ENCODE data around the gene ABAT. TPM values are rescaled to one million over a fixed set of nuclear protein-coding genes. Genes with fewer than 3 reads are reported as not detected.

ABAT gene
- total and polyA plus RNA-seq, 2 of the 8 experiments (the other 6 are each of a cell fraction or from before 2014, with no cell fraction given): 6.4 to 8.4 TPM

- H3K79me1 ChIP-seq (ENCODE audit: low read depth, low read length): no peaks in the 10 kb centered on the region; the same call in none of the 2 replicates
- FAIRE-seq (no peak), DNase-seq (ENCODE audit: low read depth in 1 of 2, low spot score in 2 of 2) (no peak)
- H2BK12ac ChIP-seq (ENCODE audit: low read depth, low read length): no peak overlapping the region
- no peak overlapping the region for H3K27ac ChIP-seq (ENCODE audit: low read depth, low read length)
- WGBS, 2 experiments (ENCODE audit: extremely low coverage in 1 of 2, insufficient coverage in 1 of 2, insufficient read length in 1 of 2, insufficient replicate concordance in 2 of 2, low coverage in 1 of 2, low lambda C conversion rate in 2 of 2, missing lambda C conversion rate in 1 of 2): 92% methylated on average over 11 of the region's 11 CpGs; no CpG with 5 or more reads in 1 of the 2 experiments
- H2BK5ac ChIP-seq (ENCODE audit: low read depth, low read length): no peak overlapping the region
- 0 out of 7 replicates have a peak overlapping the region, but pooled peaks of 1 of the 4 experiments have one; percentile 21 for H3K9ac ChIP-seq (replicated peaks in 1 of 4; ENCODE audit: extremely low read depth in 1 of 4, low read depth in 3 of 4, low read length in 3 of 4)
- no peak overlapping the region for H4K91ac ChIP-seq (replicated peaks; ENCODE audit: insufficient read length, low read length)
- H3K4ac ChIP-seq (replicated peaks; ENCODE audit: insufficient read length, low read depth, low read length): no peak overlapping the region
- no peak overlapping the region for H3K18ac ChIP-seq (ENCODE audit: extremely low read depth, low read length)
- CTCF ChIA-PET (ENCODE audit: partially characterized antibody): interaction anchor here (0.7 to 1.5 kb wide), 2 partner anchors 42 to 128 kb away, joined by 3 to 4 read pairs; no protein-coding TSS in a partner anchor
- no peak overlapping the region for H3K4me3 ChIP-seq (ENCODE audit: extremely low read depth in 1 of 4, insufficient read depth in 2 of 4, low read depth in 3 of 4, low read length in 4 of 4)
- no peak overlapping the region for H3K23ac ChIP-seq (ENCODE audit: insufficient read length)
- H3K4me1 ChIP-seq (replicated peaks in 1 of 4; ENCODE audit: control insufficient read depth in 3 of 4, insufficient read depth in 4 of 4, low read length in 3 of 4): no peaks in the 10 kb centered on the region
- no peak overlapping the region for H3K56ac ChIP-seq (replicated peaks; ENCODE audit: insufficient read length, low read depth, low read length)
- H3K27me3 ChIP-seq (replicated peaks in 1 of 4; ENCODE audit: control insufficient read depth in 3 of 4, extremely low read depth in 1 of 4, insufficient read depth in 3 of 4, low read length in 3 of 4): no peaks in the 10 kb centered on the region
- H4K20me1 ChIP-seq (replicated peaks in 1 of 2; ENCODE audit: control insufficient read depth in 1 of 2, insufficient read depth in 2 of 2, low read length in 2 of 2): peaks cover 0 to 5% of the 10 kb centered on the region in 2 experiments
- H2AK5ac ChIP-seq (ENCODE audit: low read depth, low read length): no peak overlapping the region
- no peak overlapping the region for H4K5ac ChIP-seq (ENCODE audit: insufficient read length, low read depth, low read length)
- H2BK120ac ChIP-seq (replicated peaks; ENCODE audit: low read depth, low read length): no peak overlapping the region
- no peak overlapping the region for H3K4me2 ChIP-seq (ENCODE audit: insufficient read depth in 1 of 2, low read depth in 2 of 2, low read length in 2 of 2)
- H3K36me3 ChIP-seq (ENCODE audit: control insufficient read depth in 2 of 4, insufficient read depth in 4 of 4, low read length in 3 of 4): peaks cover 39 to 86% (median 68%) of the 10 kb centered on the region in 4 experiments
- no peak overlapping the region for H3K14ac ChIP-seq (ENCODE audit: insufficient read length)
- no peaks in the 10 kb centered on the region for H3K9me3 ChIP-seq (ENCODE audit: insufficient read depth in 2 of 2, low read depth in 1 of 2, low read length in 1 of 2)
- no peak for TF ChIP-seq CREB1 (IDR thresholded peaks at IDR 0.05)
- TF ChIP-seq TEAD4 (IDR thresholded peaks at IDR 0.05; ENCODE audit: low read depth, low read length): no peak
- TF ChIP-seq KDM4A (IDR thresholded peaks at IDR 0.05; ENCODE audit: low read depth, low read length, severe bottlenecking): no peak
- TF ChIP-seq, protein P1, sequence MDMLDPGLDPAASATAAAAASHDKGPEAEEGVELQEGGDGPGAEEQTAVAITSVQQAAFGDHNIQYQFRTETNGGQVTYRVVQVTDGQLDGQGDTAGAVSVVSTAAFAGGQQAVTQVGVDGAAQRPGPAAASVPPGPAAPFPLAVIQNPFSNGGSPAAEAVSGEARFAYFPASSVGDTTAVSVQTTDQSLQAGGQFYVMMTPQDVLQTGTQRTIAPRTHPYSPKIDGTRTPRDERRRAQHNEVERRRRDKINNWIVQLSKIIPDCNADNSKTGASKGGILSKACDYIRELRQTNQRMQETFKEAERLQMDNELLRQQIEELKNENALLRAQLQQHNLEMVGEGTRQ (IDR thresholded peaks at IDR 0.05; ENCODE audit: low read length): no peak
- no peak for TF ChIP-seq SRF (IDR thresholded peaks at IDR 0.05; ENCODE audit: low read depth, low read length)
- no peak for TF ChIP-seq KDM5A (IDR thresholded peaks at IDR 0.05; ENCODE audit: low read length)
- H2AFZ ChIP-seq (ENCODE audit: low read length): no peak overlapping the region
- H3K23me2 ChIP-seq (ENCODE audit: low read depth, low read length): no peaks in the 10 kb centered on the region
- H2BK20ac ChIP-seq (ENCODE audit: low read length): no peak overlapping the region
- H2BK15ac ChIP-seq (ENCODE audit: low read length): no peak overlapping the region
- POLR2A ChIA-PET (ENCODE audit: partially characterized antibody): interaction anchor here (1.4 to 3.7 kb wide), 4 partner anchors 8 to 20 kb away, joined by 3 to 16 read pairs (median 7); partner anchors contain the start of genes PMM2 and TMEM186
- no peak overlapping the region for H4K8ac ChIP-seq (ENCODE audit: extremely low read depth, insufficient read depth, low read length)
- no peaks in the 10 kb centered on the region; a peak in 1 of 4 replicates for H3K79me2 ChIP-seq (ENCODE audit: control insufficient read depth in 1 of 2, insufficient read depth in 2 of 2, low read length in 2 of 2)
These were observed 134.4 kb downstream of the ABAT start for GRCh38 chr16:8808613-8809353.
